ENCODE data around the gene KIAA0513. TPM values are rescaled to one million over a fixed set of nuclear protein-coding genes. Genes with fewer than 3 reads are reported as not detected.

The KIAA0513 gene
- total RNA-seq, 1 donor from 2014 or later: 21.7 TPM

- ATAC-seq (no peak), DNase-seq (no peak)
- no peak overlapping the region for H3K27ac ChIP-seq
- no peak overlapping the region for H3K4me3 ChIP-seq
- intact Hi-C loops (cut with DNase I): no loop called here
- H3K9me3 ChIP-seq: no peaks in the 10 kb centered on the region
- no peak for TF ChIP-seq CTCF (IDR thresholded peaks at IDR 0.05)
- no peaks in the 10 kb centered on the region for H3K27me3 ChIP-seq
- H3K36me3 ChIP-seq: peaks cover 4% of the 10 kb centered on the region
- peaks cover 18% of the 10 kb centered on the region for H3K4me1 ChIP-seq
Measured at GRCh38 chr16:85033171-85033570, 5.6 kb downstream of the KIAA0513 start.

GRCh38 chr16:85034591-85035433 is 7.2 kb downstream of the KIAA0513 start:
- Histone ChIP-seq H3K4me1 (peaks cover 2% of the 10 kb centered on the region), H3K27ac (no peak overlapping the region), H3K27me3 (no peaks in the 10 kb centered on the region), H3K36me3 (peaks cover 4% of the 10 kb centered on the region), H3K4me3 (no peak overlapping the region), H3K9me3 (no peaks in the 10 kb centered on the region)
- intact Hi-C loops (cut with DNase I): no loop called here
- no peak for TF ChIP-seq CTCF (IDR thresholded peaks at IDR 0.05)
- DNase-seq (no peak), ATAC-seq (no peak)

- Histone ChIP-seq H3K4me3 (no peak overlapping the region), H3K4me1 (no peaks in the 10 kb centered on the region), H3K27me3 (no peaks in the 10 kb centered on the region), H3K36me3 (peaks cover 4% of the 10 kb centered on the region), H3K27ac (no peak overlapping the region), H3K9me3 (no peaks in the 10 kb centered on the region)
- peak; percentile 12 for ATAC-seq
- no peak for TF ChIP-seq CTCF (IDR thresholded peaks at IDR 0.05)
- intact Hi-C loops (cut with DNase I): no loop called here
- no peak for DNase-seq
Measured at GRCh38 chr16:85036236-85037049, 8.8 kb downstream of the KIAA0513 start.

- Histone ChIP-seq H3K27me3 (no peaks in the 10 kb centered on the region), H3K4me3 (no peak overlapping the region), H3K27ac (no peak overlapping the region), H3K9me3 (no peaks in the 10 kb centered on the region), H3K4me1 (no peaks in the 10 kb centered on the region), H3K36me3 (peaks cover 4% of the 10 kb centered on the region)
- no peak for TF ChIP-seq CTCF (IDR thresholded peaks at IDR 0.05)
- intact Hi-C loops (cut with DNase I): no loop called here
- no peak for ATAC-seq
- DNase-seq: no peak
Measured at GRCh38 chr16:85037050-85037410, 9.4 kb downstream of the KIAA0513 start.

GRCh38 chr16:85037721-85038120 is 10.1 kb downstream of the KIAA0513 start:
- no peaks in the 10 kb centered on the region for H3K27me3 ChIP-seq
- intact Hi-C loops (cut with DNase I): no loop called here
- no peak overlapping the region for H3K4me3 ChIP-seq
- no peak for DNase-seq
- H3K4me1 ChIP-seq: peaks cover 3% of the 10 kb centered on the region
- no peaks in the 10 kb centered on the region for H3K9me3 ChIP-seq
- no peak overlapping the region for H3K27ac ChIP-seq
- no peak for TF ChIP-seq CTCF (IDR thresholded peaks at IDR 0.05)
- no peak for ATAC-seq
- peaks cover 4% of the 10 kb centered on the region for H3K36me3 ChIP-seq

Data from upper lobe of right lung (tissue), 1 donor.